HG03571 (cell line): ENCODE measurements around the gene CELF2.
"Not testable (repeated sequence)": the region's sequence is repeated elsewhere in the genome, so short reads cannot be mapped to it uniquely, and the experiment has no call there.

Experiments used
- ATAC-seq: cut with Tn5 transposase; IDR thresholded peaks from one replicate; pipeline ENCODE4 v1.9.1; 2021; ENCODE audit not compliant: unreplicated experiment

The CELF2 gene

GRCh38 chr10:11017570-11018431 lies at the start of gene CELF2:
CELF2 (plus strand) TSS chr10:11017872; CDS start chr10:11018090, 218 bp downstream.
- peak; percentile 75 for ATAC-seq

GRCh38 chr10:10968257-10968588 lies 49.4 kb upstream of the CELF2 start:
- no peak for ATAC-seq

- no peak for ATAC-seq
Measured at GRCh38 chr10:10973310-10973709, 44.4 kb upstream of the CELF2 start.

GRCh38 chr10:10975647-10976046 lies 42.0 kb upstream of the CELF2 start:
- ATAC-seq, result no peak

- no peak for ATAC-seq
Measured at GRCh38 chr10:10976652-10977051, 41.0 kb upstream of the CELF2 start.

GRCh38 chr10:10977226-10977956 lies 40.3 kb upstream of the CELF2 start:
- ATAC-seq, result no peak

GRCh38 chr10:10977978-10978377 lies 39.7 kb upstream of the CELF2 start:
- ATAC-seq, result no peak

- no peak for ATAC-seq
Measured at GRCh38 chr10:10985361-10985760, 32.3 kb upstream of the CELF2 start.

GRCh38 chr10:10986606-10987005 lies 31.1 kb upstream of the CELF2 start:
- ATAC-seq, result no peak

- ATAC-seq, result no peak
Measured at GRCh38 chr10:10987111-10987510, 30.6 kb upstream of the CELF2 start.

GRCh38 chr10:10989669-10990068 lies 28.0 kb upstream of the CELF2 start:
- no peak for ATAC-seq

GRCh38 chr10:10991144-10991543 lies 26.5 kb upstream of the CELF2 start:
- no peak for ATAC-seq

GRCh38 chr10:10992072-10992471 lies 25.6 kb upstream of the CELF2 start:
- ATAC-seq, result no peak

- no peak for ATAC-seq
Measured at GRCh38 chr10:10992961-10993714, 24.5 kb upstream of the CELF2 start.

- no peak for ATAC-seq
Measured at GRCh38 chr10:10993785-10994184, 23.9 kb upstream of the CELF2 start.

GRCh38 chr10:10994360-10994759 lies 23.3 kb upstream of the CELF2 start:
- no peak for ATAC-seq

- ATAC-seq, result no peak
Measured at GRCh38 chr10:10995120-10995519, 22.6 kb upstream of the CELF2 start.

GRCh38 chr10:10996966-10997620 lies 20.6 kb upstream of the CELF2 start:
- no peak for ATAC-seq

- ATAC-seq, result not testable (repeated sequence)
Measured at GRCh38 chr10:10999501-10999900, 18.2 kb upstream of the CELF2 start.

GRCh38 chr10:11002485-11002884 lies 15.2 kb upstream of the CELF2 start:
- no peak for ATAC-seq

- no peak for ATAC-seq
Measured at GRCh38 chr10:11002916-11003315, 14.8 kb upstream of the CELF2 start.
